Stimulated activated naive CD4-positive, alpha-beta T cell treated with Interleukin-2 at 50 U/mL for 16 hours (primary cell): ENCODE data around the gene TPSB2.

Experiments used
- DNase-seq: peaks from one replicate; lab custom pipeline; 2025; lab: John Stamatoyannopoulos, UW

The TPSB2 gene

GRCh38 chr16:1181404-1182315 is 48.3 kb downstream of the TPSB2 start:
- no peak for DNase-seq

GRCh38 chr16:1180549-1181403 is 49.2 kb downstream of the TPSB2 start:
- DNase-seq: no peak
